ENCODE measurements around the gene CTAGE4.
"Not testable (repeated sequence)": the region's sequence is repeated elsewhere in the genome, so short reads cannot be mapped to it uniquely, and the experiment has no call there.

Gene CTAGE4

DNA sequence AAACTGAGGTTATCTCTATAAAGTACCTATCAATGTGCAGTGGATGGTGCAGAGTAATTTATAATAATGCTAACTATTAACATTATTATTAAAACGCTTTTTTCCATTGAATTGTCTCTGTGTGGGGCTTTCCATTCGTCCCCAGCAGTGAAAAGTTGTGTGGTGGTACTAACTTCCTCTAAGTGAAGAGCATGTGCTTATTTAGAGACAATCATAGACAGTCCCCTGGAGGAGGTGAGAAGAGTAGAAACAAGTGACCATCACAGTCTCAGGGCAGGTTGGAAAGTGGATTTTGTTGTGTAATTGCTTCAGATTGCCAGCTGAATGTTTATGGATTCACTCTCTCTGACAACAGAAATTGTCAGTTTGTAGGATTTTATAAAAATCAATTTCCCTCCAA, 47.8 kb downstream of the CTAGE4 start:
- H3K27me3 ChIP-seq; H3K4me1 ChIP-seq; H3K4me3 ChIP-seq; H3K9me3 ChIP-seq; DNase-seq; H3K36me3 ChIP-seq; intact Hi-C loops (cut with DNase I; ENCODE audit: low total_unique reads); H3K27ac ChIP-seq: not testable (repeated sequence)

DNA sequence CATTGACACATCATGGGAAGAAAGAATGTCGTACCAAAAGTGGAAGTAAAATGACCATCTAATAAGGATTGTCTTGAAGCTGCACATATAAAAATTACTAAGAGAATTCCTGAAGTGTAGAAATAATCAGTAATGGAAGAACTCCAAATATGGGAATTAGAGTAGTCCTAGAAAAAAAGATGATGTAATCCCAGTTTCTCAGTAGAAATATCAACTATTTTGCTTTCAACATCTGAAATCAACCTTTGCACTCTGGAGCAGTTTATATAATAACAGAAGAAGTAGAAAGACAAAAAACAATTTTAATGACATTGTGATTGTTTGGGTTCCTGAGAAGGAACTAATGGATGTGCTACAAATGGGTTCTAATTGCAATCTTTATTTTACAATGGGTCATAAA, 49.8 kb downstream of the CTAGE4 start:
- H3K27ac ChIP-seq = not testable (repeated sequence)

More for the DNA sequence above, 49.8 kb downstream of the CTAGE4 start:
- H3K4me1 ChIP-seq; H3K36me3 ChIP-seq; H3K4me3 ChIP-seq; intact Hi-C loops (cut with DNase I; ENCODE audit: low total_unique reads); H3K9me3 ChIP-seq; DNase-seq; H3K27me3 ChIP-seq: not testable (repeated sequence)

Data from tibial artery (tissue), 4 donors.